Measurements from ENCODE around the gene KANSL2. TPM values are rescaled to one million over a fixed set of nuclear protein-coding genes. Genes with fewer than 3 reads are reported as not detected.
A peak's percentile ranks its signal among the peaks of the same experiment; 100 is the strongest.
"Not testable (repeated sequence)": the region's sequence is repeated elsewhere in the genome, so short reads cannot be mapped to it uniquely, and the experiment has no call there.

The KANSL2 gene
- total RNA-seq, 1 experiment from 2014 or later: 59.7 TPM

- Mint-ChIP-seq H3K4me3 (ENCODE audit: unreplicated experiment) (no peak overlapping the region), H3K4me1 (ENCODE audit: low read depth, unreplicated experiment) (no peaks in the 10 kb centered on the region), H3K36me3 (ENCODE audit: insufficient read depth, unreplicated experiment) (peaks cover 48% of the 10 kb centered on the region), H3K9me3 (ENCODE audit: unreplicated experiment) (no peaks in the 10 kb centered on the region), H3K27ac (ENCODE audit: unreplicated experiment) (no peak overlapping the region), H3K27me3 (ENCODE audit: insufficient read depth, unreplicated experiment) (no peaks in the 10 kb centered on the region)
- Histone ChIP-seq H3K9me3 (no peaks in the 10 kb centered on the region), H3K4me3 (ENCODE audit: low read depth, low read length) (no peak overlapping the region), H3K27me3 (replicated peaks; ENCODE audit: control insufficient read depth, insufficient read depth, low read length) (no peaks in the 10 kb centered on the region), H3K36me3 (ENCODE audit: control insufficient read depth, insufficient read depth, low read length) (no peaks in the 10 kb centered on the region; the same call in 1 of the 2 replicates), H3K4me1 (0 out of 2 replicates have a peak, but pooled peaks cover 6% of the 10 kb centered on the region)
- ChIA-PET POLR2A (no interaction called here), CTCF (no interaction called here)
- intact Hi-C loops (cut with micrococcal nuclease; ENCODE audit: unreplicated experiment): no loop called here
- no TSS peak for BruUV-seq (replicated peaks)
- TF ChIP-seq CTCF (IDR thresholded peaks at IDR 0.05; ENCODE audit: insufficient read depth in 1 of 2, low read depth in 1 of 2, low read length in 1 of 2, severe bottlenecking in 1 of 2, unreplicated experiment in 1 of 2): no peak
- DNase-seq: peak in 1 of 2 experiments; percentile 20
Observed at GRCh38 chr12:48686037-48686595, 4.1 kb upstream of the KANSL2 start.

GRCh38 chr12:48683534-48683933, 1.5 kb upstream of the KANSL2 start:
- CTCF ChIA-PET: no interaction called here
- intact Hi-C loops (cut with micrococcal nuclease; ENCODE audit: unreplicated experiment): no loop called here
- no peaks in the 10 kb centered on the region for H3K9me3 ChIP-seq
- no peak overlapping the region for H3K27ac Mint-ChIP-seq (ENCODE audit: unreplicated experiment)
- BruUV-seq (replicated peaks): no TSS peak
- no peaks in the 10 kb centered on the region; the same call in 1 of the 2 replicates for H3K36me3 ChIP-seq (ENCODE audit: control insufficient read depth, insufficient read depth, low read length)
- POLR2A ChIA-PET: no interaction called here
- H3K4me3 ChIP-seq (ENCODE audit: low read depth, low read length): no peak overlapping the region
- H3K36me3 Mint-ChIP-seq (ENCODE audit: insufficient read depth, unreplicated experiment): peaks cover 62% of the 10 kb centered on the region
- peaks cover 11% of the 10 kb centered on the region for H3K4me1 Mint-ChIP-seq (ENCODE audit: low read depth, unreplicated experiment)
- no peaks in the 10 kb centered on the region for H3K27me3 Mint-ChIP-seq (ENCODE audit: insufficient read depth, unreplicated experiment)
- DNase-seq: no peak
- no peaks in the 10 kb centered on the region for H3K9me3 Mint-ChIP-seq (ENCODE audit: unreplicated experiment)
- peaks cover 20% of the 10 kb centered on the region; the same call in 1 of the 2 replicates for H3K4me1 ChIP-seq
- no peak for TF ChIP-seq CTCF (IDR thresholded peaks at IDR 0.05; ENCODE audit: insufficient read depth in 1 of 2, low read depth in 1 of 2, low read length in 1 of 2, severe bottlenecking in 1 of 2, unreplicated experiment in 1 of 2)
- H3K4me3 Mint-ChIP-seq (ENCODE audit: unreplicated experiment): peak overlapping the region; percentile 92
- no peaks in the 10 kb centered on the region for H3K27me3 ChIP-seq (replicated peaks; ENCODE audit: control insufficient read depth, insufficient read depth, low read length)

GRCh38 chr12:48682927-48683326, 889 bp upstream of the KANSL2 start:
- Histone ChIP-seq H3K4me3 (ENCODE audit: low read depth, low read length) (peak overlapping the region; percentile 55), H3K36me3 (ENCODE audit: control insufficient read depth, insufficient read depth, low read length) (no peaks in the 10 kb centered on the region; the same call in 1 of the 2 replicates), H3K27me3 (replicated peaks; ENCODE audit: control insufficient read depth, insufficient read depth, low read length) (no peaks in the 10 kb centered on the region), H3K9me3 (no peaks in the 10 kb centered on the region), H3K4me1 (peaks cover 23% of the 10 kb centered on the region; the same call in 1 of the 2 replicates)
- no peaks in the 10 kb centered on the region for H3K27me3 Mint-ChIP-seq (ENCODE audit: insufficient read depth, unreplicated experiment)
- H3K9me3 Mint-ChIP-seq (ENCODE audit: unreplicated experiment): no peaks in the 10 kb centered on the region
- no peak for TF ChIP-seq CTCF (IDR thresholded peaks at IDR 0.05; ENCODE audit: insufficient read depth in 1 of 2, low read depth in 1 of 2, low read length in 1 of 2, severe bottlenecking in 1 of 2, unreplicated experiment in 1 of 2)
- ChIA-PET POLR2A (interaction anchor here (1.0 to 1.5 kb wide), 2 partner anchors 9 to 107 kb away, joined by 3 to 15 read pairs; partner anchors contain the start of gene ADCY6), CTCF (interaction anchor here (0.8 to 1.8 kb wide), 3 partner anchors 10 to 112 kb away, joined by 4 to 7 read pairs (median 4); no protein-coding TSS in a partner anchor)
- intact Hi-C loops (cut with micrococcal nuclease; ENCODE audit: unreplicated experiment): loop anchor here (1.0 kb wide), 1 partner anchor 33 kb away; the partner anchor contains the start of gene CCNT1
- H3K4me3 Mint-ChIP-seq (ENCODE audit: unreplicated experiment): peak overlapping the region; percentile 92
- peaks cover 14% of the 10 kb centered on the region for H3K4me1 Mint-ChIP-seq (ENCODE audit: low read depth, unreplicated experiment)
- H3K36me3 Mint-ChIP-seq (ENCODE audit: insufficient read depth, unreplicated experiment): peaks cover 62% of the 10 kb centered on the region
- no peak overlapping the region for H3K27ac Mint-ChIP-seq (ENCODE audit: unreplicated experiment)
- no peak for DNase-seq
- no TSS peak for BruUV-seq (replicated peaks)

- H3K9me3 ChIP-seq; H3K36me3 ChIP-seq (ENCODE audit: control insufficient read depth, insufficient read depth, low read length); H3K27me3 Mint-ChIP-seq (ENCODE audit: insufficient read depth, unreplicated experiment); H3K27me3 ChIP-seq (replicated peaks; ENCODE audit: control insufficient read depth, insufficient read depth, low read length); H3K9me3 Mint-ChIP-seq (ENCODE audit: unreplicated experiment); DNase-seq: not testable (repeated sequence)
- peaks cover 62% of the 10 kb centered on the region for H3K36me3 Mint-ChIP-seq (ENCODE audit: insufficient read depth, unreplicated experiment)
- Histone ChIP-seq H3K4me1 (peaks cover 24% of the 10 kb centered on the region; the same call in 1 of the 2 replicates), H3K4me3 (ENCODE audit: low read depth, low read length) (peak overlapping the region; percentile 55)
- H3K4me3 Mint-ChIP-seq (ENCODE audit: unreplicated experiment): peak overlapping the region; percentile 92
- CTCF ChIA-PET: interaction anchor here (0.8 to 1.8 kb wide), 3 partner anchors 10 to 113 kb away, joined by 4 to 7 read pairs (median 4); no protein-coding TSS in a partner anchor
- POLR2A ChIA-PET: interaction anchor here (0.6 to 1.5 kb wide), 5 partner anchors 9 to 396 kb away, joined by 3 to 15 read pairs (median 3); partner anchors contain the start of gene ADCY6
- TSS peak; percentile 85 for BruUV-seq (replicated peaks)
- peak overlapping the region; percentile 93 for H3K27ac Mint-ChIP-seq (ENCODE audit: unreplicated experiment)
- peaks cover 14% of the 10 kb centered on the region for H3K4me1 Mint-ChIP-seq (ENCODE audit: low read depth, unreplicated experiment)
- intact Hi-C loops (cut with micrococcal nuclease; ENCODE audit: unreplicated experiment): loop anchor here (1.0 kb wide), 1 partner anchor 34 kb away; the partner anchor contains the start of gene CCNT1
Observed at GRCh38 chr12:48682533-48682905, 481 bp upstream of the KANSL2 start.
